ENCODE results near the gene APBB1IP. TPM values are rescaled to one million over a fixed set of nuclear protein-coding genes. Genes with fewer than 3 reads are reported as not detected.

The APBB1IP gene
- total RNA-seq, 4 donors from 2014 or later: 3.3 to 32.2 (median 4.9) TPM

- H3K36me3 ChIP-seq: no peaks in the 10 kb centered on the region
- no peak for DNase-seq
- TF ChIP-seq POLR2A (IDR thresholded peaks at IDR 0.05) (no peak), CTCF (IDR thresholded peaks at IDR 0.05) (no peak)
- no peaks in the 10 kb centered on the region for H3K4me1 ChIP-seq
- H3K27me3 ChIP-seq: no peaks in the 10 kb centered on the region
- no peak overlapping the region for H3K27ac ChIP-seq
- H3K9me3 ChIP-seq: no peaks in the 10 kb centered on the region
- no peak overlapping the region for H3K4me3 ChIP-seq
Measured at GRCh38 chr10:26423722-26424121, 14.4 kb upstream of the APBB1IP start.

DNA sequence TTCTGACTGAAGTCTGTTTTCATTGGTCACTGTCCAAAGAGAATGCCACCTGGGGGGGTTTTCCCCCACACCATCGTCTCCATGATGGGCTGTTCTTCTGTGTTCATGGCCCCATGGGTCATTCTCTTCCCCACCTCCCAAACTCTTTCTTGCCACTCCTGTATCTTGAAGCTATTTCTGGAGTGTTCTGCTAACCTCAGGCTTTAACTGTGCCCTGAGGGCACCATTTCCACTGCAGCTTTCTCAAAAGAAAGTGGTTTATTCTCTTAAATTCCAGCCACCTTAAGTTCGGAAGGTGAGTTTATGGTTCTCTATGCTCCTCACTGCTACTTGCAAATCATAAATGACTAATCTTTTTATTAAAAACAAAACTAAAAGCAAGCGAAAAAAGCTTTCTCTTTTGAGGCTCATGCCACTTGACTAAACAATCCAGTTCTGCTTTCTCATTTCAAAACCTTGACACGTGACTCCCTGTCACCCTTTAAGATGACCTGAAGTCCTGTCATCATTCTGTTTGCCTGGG is 7.4 kb upstream of the APBB1IP start:
- H3K4me1 ChIP-seq: no peaks in the 10 kb centered on the region
- TF ChIP-seq CTCF (IDR thresholded peaks at IDR 0.05): no peak
- TF ChIP-seq POLR2A (IDR thresholded peaks at IDR 0.05): no peak
- H3K4me3 ChIP-seq: no peak overlapping the region
- DNase-seq: no peak
- H3K36me3 ChIP-seq: no peaks in the 10 kb centered on the region
- peak overlapping the region; percentile 25 to 70 (median 44) for H3K27ac ChIP-seq
- H3K27me3 ChIP-seq: no peaks in the 10 kb centered on the region
- no peaks in the 10 kb centered on the region for H3K9me3 ChIP-seq

- no peaks in the 10 kb centered on the region for H3K27me3 ChIP-seq
- H3K27ac ChIP-seq: no peak overlapping the region
- DNase-seq: no peak
- peaks cover 0 to 9% (median 0%) of the 10 kb centered on the region in 4 donors for H3K4me1 ChIP-seq
- no peaks in the 10 kb centered on the region for H3K9me3 ChIP-seq
- H3K36me3 ChIP-seq: no peaks in the 10 kb centered on the region
- TF ChIP-seq POLR2A (IDR thresholded peaks at IDR 0.05) (no peak), CTCF (IDR thresholded peaks at IDR 0.05) (no peak)
- no peak overlapping the region for H3K4me3 ChIP-seq
Measured at GRCh38 chr10:26432938-26433337, 5.2 kb upstream of the APBB1IP start.

GRCh38 chr10:26435852-26436251 is 2.3 kb upstream of the APBB1IP start:
- no peak for DNase-seq
- TF ChIP-seq POLR2A (IDR thresholded peaks at IDR 0.05): no peak
- peak overlapping the region in 1 of 4 donors; percentile 95 for H3K27ac ChIP-seq

GRCh38 chr10:26436848-26437247 is 1.3 kb upstream of the APBB1IP start:
- peak overlapping the region in 3 of 4 donors; percentile 22 to 95 (median 93) for H3K27ac ChIP-seq
- H3K4me1 ChIP-seq: peaks cover 0 to 9% (median 0%) of the 10 kb centered on the region in 4 donors
- no peak for DNase-seq
- H3K27me3 ChIP-seq: no peaks in the 10 kb centered on the region
- H3K36me3 ChIP-seq: no peaks in the 10 kb centered on the region
- H3K9me3 ChIP-seq: no peaks in the 10 kb centered on the region
- H3K4me3 ChIP-seq: no peak overlapping the region
- TF ChIP-seq CTCF (IDR thresholded peaks at IDR 0.05) (no peak), POLR2A (IDR thresholded peaks at IDR 0.05) (no peak)

More at GRCh38 chr10:26435852-26436251, 2.3 kb upstream of the APBB1IP start:
- Histone ChIP-seq H3K27me3 (no peaks in the 10 kb centered on the region), H3K9me3 (no peaks in the 10 kb centered on the region), H3K4me1 (peaks cover 0 to 9% (median 0%) of the 10 kb centered on the region in 4 donors), H3K36me3 (no peaks in the 10 kb centered on the region), H3K4me3 (no peak overlapping the region)

DNA sequence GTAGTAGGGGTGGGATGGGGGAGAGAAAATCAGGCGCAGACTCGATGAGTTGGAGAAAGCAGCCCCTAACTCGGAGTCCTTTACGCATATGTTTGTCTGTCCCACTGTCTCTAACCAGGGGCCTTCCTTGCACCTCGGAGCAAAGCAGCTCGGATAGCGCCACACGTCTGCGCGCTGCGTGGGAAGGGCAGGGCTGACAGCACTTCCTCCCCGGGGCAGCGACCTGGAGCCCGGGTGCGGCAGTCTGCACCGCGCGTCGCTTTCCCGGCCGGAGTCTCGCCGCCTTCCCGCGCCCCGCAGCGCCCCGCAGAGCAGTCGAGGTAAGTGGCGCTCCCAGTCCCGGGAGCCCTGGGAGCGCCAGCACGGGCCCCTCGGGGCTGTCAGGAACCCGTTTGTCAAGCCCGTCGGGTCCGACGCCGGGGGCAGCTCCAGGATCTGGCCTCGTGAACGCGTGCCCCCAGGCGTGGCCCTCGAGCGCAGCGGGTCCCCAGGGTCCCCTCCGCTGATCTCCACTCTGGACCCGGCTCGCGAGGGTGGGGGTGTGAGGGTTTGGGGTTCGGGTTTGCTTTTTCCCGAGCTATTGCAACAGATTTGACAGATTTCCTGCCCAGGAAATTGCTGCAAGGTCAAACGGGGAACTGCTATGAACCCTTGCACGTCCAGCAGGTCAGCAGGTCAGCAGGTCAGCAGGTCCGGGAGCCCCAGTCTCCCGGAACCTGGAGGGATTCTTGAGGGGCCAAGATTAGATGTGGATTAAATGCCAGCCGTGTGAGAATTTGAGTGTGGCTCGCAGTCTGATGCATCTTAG is 597 bp downstream of the APBB1IP start:
- no peaks in the 10 kb centered on the region for H3K36me3 ChIP-seq
- TF ChIP-seq POLR2A (IDR thresholded peaks at IDR 0.05): no peak
- no peak for TF ChIP-seq CTCF (IDR thresholded peaks at IDR 0.05)
- DNase-seq: peak; percentile 49 to 76 (median 51)
- no peaks in the 10 kb centered on the region for H3K27me3 ChIP-seq
- no peaks in the 10 kb centered on the region for H3K9me3 ChIP-seq
- peak overlapping the region; percentile 58 to 70 (median 64) for H3K4me3 ChIP-seq
- peaks cover 0 to 9% (median 0%) of the 10 kb centered on the region in 4 donors for H3K4me1 ChIP-seq
- H3K27ac ChIP-seq: peak overlapping the region; percentile 88 to 95 (median 91)
